Vagina (tissue), 2 donors: Measurements from ENCODE around the gene MS4A2. TPM values are rescaled to one million over a fixed set of nuclear protein-coding genes. Genes with fewer than 3 reads are reported as not detected.

ENCODE experiments used
- DNase-seq, 2 donors: peaks; one replicate each; pipeline ENCODE4 v3.0.0-alpha.2; 2017; ENCODE audit errors: extremely low spot score in 2 of 2
- H3K27ac ChIP-seq: fragments of 200-600 bp; sonication (generic); one replicate; pipeline ENCODE4 v1.5.1; 2019
- H3K27me3 ChIP-seq: fragments of 200-600 bp; sonication (generic); one replicate; pipeline ENCODE4 v1.5.1; 2019
- H3K36me3 ChIP-seq, 2 donors: fragments of 200-600 bp; sonication (generic); one replicate each; pipeline ENCODE4 v1.5.1; 2017 to 2019
- H3K4me1 ChIP-seq: fragments of 200-600 bp; sonication (generic); one replicate; pipeline ENCODE4 v1.5.1; 2019
- H3K4me3 ChIP-seq, 2 donors: fragments of 200-600 bp; sonication (generic); 1 replicate in 1 of 2; 2 replicates in 1 of 2; pipeline ENCODE4 v1.5.1; 2016 to 2019
- H3K9me3 ChIP-seq: fragments of 200-600 bp; sonication (generic); one replicate; pipeline ENCODE4 v1.5.1; 2019
- POLR2A ChIP-seq, 2 donors: fragments of 450-650 bp; IDR thresholded peaks; one replicate each; pipeline ENCODE4 v1.6.1; 2017; ENCODE audit warnings: antibody characterized with exemption in 2 of 2, mild to moderate bottlenecking in 2 of 2, moderate library complexity in 2 of 2
- POLR2AphosphoS5 ChIP-seq, 2 donors: sonication (generic); formaldehyde crosslinking; IDR thresholded peaks; one replicate each; pipeline ENCODE4 v1.9.0; 2017; ENCODE audit warnings: antibody characterized with exemption in 2 of 2, mild to moderate bottlenecking in 2 of 2, low read depth in 1 of 2; ENCODE audit not compliant: insufficient read depth in 1 of 2
- intact Hi-C: fragments of 100-400 bp; cut with DNase I; formaldehyde crosslinking; loops from one replicate; pipeline ENCODE4 v1.15.1; 2023
- total RNA-seq: library from RNA; depleted of rRNA; stranded (reverse); fragments of >200 nt; gene quantifications from one replicate; pipeline ENCODE4 v1.2.3, GENCODE V29; 2016
- TF ChIP-seq, protein P1 (sequence below), 3 experiments: fragments of 450-650 bp in 2 of 3; fragments of 200-600 bp in 1 of 3; sonication (generic) in 1 of 3; IDR thresholded peaks; one replicate each; pipeline ENCODE4 v1.5.1; 2017 to 2019; ENCODE audit warnings: antibody characterized with exemption in 3 of 3, mild to moderate bottlenecking in 2 of 3, moderate library complexity in 2 of 3

The MS4A2 gene
- total RNA-seq, 1 donor from 2014 or later: 10.3 TPM

DNA sequence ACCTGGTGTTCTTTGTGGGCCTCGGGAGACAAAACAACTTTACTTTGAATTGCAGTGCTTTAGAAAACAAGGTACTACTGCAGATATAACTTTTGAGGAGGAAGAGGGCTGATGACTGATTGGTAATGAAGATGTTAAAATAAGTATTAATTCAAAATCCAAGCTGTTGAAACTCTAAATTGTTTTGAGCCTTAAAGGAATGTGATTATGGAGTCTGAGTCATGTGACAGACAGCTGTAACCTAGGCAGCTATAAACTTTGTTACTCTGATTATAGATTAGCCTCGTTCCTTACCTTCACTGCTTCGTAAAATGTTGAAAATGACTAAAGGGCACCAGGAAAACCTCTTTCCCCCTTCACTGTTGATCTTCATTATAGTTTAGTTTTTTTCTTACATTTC, 43.4 kb downstream of the MS4A2 start:
- intact Hi-C loops: no loop called here
- no peak for DNase-seq
- no peaks in the 10 kb centered on the region for H3K27me3 ChIP-seq
- no peak overlapping the region for H3K27ac ChIP-seq
- no peaks in the 10 kb centered on the region for H3K36me3 ChIP-seq
- H3K9me3 ChIP-seq: no peaks in the 10 kb centered on the region
- no peak overlapping the region for H3K4me3 ChIP-seq
- no peaks in the 10 kb centered on the region for H3K4me1 ChIP-seq
- no peak for TF ChIP-seq POLR2AphosphoS5 (IDR thresholded peaks at IDR 0.05; ENCODE audit: insufficient read depth in 1 of 2, low read depth in 1 of 2)
- TF ChIP-seq, protein P1, sequence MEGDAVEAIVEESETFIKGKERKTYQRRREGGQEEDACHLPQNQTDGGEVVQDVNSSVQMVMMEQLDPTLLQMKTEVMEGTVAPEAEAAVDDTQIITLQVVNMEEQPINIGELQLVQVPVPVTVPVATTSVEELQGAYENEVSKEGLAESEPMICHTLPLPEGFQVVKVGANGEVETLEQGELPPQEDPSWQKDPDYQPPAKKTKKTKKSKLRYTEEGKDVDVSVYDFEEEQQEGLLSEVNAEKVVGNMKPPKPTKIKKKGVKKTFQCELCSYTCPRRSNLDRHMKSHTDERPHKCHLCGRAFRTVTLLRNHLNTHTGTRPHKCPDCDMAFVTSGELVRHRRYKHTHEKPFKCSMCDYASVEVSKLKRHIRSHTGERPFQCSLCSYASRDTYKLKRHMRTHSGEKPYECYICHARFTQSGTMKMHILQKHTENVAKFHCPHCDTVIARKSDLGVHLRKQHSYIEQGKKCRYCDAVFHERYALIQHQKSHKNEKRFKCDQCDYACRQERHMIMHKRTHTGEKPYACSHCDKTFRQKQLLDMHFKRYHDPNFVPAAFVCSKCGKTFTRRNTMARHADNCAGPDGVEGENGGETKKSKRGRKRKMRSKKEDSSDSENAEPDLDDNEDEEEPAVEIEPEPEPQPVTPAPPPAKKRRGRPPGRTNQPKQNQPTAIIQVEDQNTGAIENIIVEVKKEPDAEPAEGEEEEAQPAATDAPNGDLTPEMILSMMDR (IDR thresholded peaks at IDR 0.05): no peak

DNA sequence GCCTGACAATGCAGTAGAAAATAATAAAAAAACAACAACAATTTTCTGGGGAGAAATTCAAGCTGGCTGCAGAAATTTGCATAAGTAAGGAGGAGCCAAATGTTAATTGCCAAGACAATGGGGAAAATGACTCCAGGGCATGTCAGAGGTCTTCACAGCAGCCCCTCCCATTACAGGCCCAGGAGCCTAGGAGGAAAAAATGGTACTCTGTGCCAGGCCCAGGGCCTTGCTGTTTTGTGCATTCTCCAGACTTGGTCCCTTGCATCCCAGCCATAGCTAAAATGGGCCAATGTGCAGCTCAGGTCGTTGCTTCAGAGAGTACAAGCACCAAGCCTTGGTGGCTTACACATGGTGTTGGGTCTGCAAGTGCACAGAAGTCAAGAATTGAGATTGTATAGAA, 45.5 kb downstream of the MS4A2 start:
- TF ChIP-seq POLR2AphosphoS5 (IDR thresholded peaks at IDR 0.05; ENCODE audit: insufficient read depth in 1 of 2, low read depth in 1 of 2) (no peak), POLR2A (IDR thresholded peaks at IDR 0.05) (no peak)
- TF ChIP-seq, protein P1 (IDR thresholded peaks at IDR 0.05): no peak
- no peak for DNase-seq
- H3K4me3 ChIP-seq: no peak overlapping the region
- no peaks in the 10 kb centered on the region for H3K9me3 ChIP-seq
- H3K4me1 ChIP-seq: no peaks in the 10 kb centered on the region
- H3K36me3 ChIP-seq: no peaks in the 10 kb centered on the region
- H3K27me3 ChIP-seq: no peaks in the 10 kb centered on the region
- intact Hi-C loops: no loop called here
- H3K27ac ChIP-seq: no peak overlapping the region

DNA sequence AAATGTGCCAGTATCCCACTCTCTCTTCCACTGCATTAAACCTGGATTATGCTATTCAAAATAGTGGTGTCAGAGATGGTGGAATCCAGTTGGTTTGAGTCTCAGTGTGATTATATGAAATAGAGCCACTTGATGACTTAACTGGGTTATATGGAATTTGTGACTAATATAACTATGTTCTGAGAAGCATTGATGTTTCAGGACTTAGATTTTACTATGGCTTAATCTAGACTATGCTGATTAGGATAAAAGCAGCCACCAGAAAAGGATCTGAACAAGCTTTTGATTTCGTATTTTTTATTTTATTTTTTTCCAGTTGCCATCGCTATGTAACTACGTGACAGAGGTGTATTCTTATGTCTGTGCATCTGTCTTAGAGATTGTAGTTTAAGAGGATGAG, 55.3 kb downstream of the MS4A2 start:
- Histone ChIP-seq H3K27ac (no peak overlapping the region), H3K9me3 (no peaks in the 10 kb centered on the region), H3K4me1 (no peaks in the 10 kb centered on the region), H3K36me3 (no peaks in the 10 kb centered on the region), H3K27me3 (no peaks in the 10 kb centered on the region), H3K4me3 (no peak overlapping the region)
- no peak for DNase-seq
- TF ChIP-seq POLR2AphosphoS5 (IDR thresholded peaks at IDR 0.05; ENCODE audit: insufficient read depth in 1 of 2, low read depth in 1 of 2): no peak
- no peak for TF ChIP-seq POLR2A (IDR thresholded peaks at IDR 0.05)
- TF ChIP-seq, protein P1 (IDR thresholded peaks at IDR 0.05): no peak
- intact Hi-C loops: no loop called here

DNA sequence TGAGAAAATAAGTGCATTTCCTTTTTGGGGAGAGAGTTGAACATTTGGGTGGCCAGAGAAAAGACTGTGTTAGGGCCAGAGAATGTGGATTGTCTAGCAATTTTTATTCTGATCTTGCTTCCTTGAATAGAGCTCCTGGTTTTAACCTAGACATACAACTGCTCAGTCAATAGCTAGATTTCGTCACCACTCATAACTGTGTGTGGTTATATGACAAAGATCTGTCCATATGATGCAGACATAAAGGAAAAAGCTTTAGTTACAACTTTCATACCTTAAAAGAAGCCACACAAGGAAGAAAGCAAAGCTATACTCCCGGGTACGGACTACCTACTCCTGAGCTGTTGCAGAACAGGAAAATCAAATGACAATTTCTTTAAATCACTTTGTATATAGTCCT, 57.2 kb downstream of the MS4A2 start:
- intact Hi-C loops: no loop called here
- no peaks in the 10 kb centered on the region for H3K4me1 ChIP-seq
- no peak overlapping the region for H3K4me3 ChIP-seq
- no peaks in the 10 kb centered on the region for H3K27me3 ChIP-seq
- H3K36me3 ChIP-seq: no peaks in the 10 kb centered on the region
- no peaks in the 10 kb centered on the region for H3K9me3 ChIP-seq
- H3K27ac ChIP-seq: no peak overlapping the region
- TF ChIP-seq POLR2A (IDR thresholded peaks at IDR 0.05) (no peak), POLR2AphosphoS5 (IDR thresholded peaks at IDR 0.05; ENCODE audit: insufficient read depth in 1 of 2, low read depth in 1 of 2) (no peak)
- TF ChIP-seq, protein P1 (IDR thresholded peaks at IDR 0.05): no peak
- DNase-seq: no peak

Other genes with a start within 250 kb of the MS4A2 start
- gene CBLIF, start 243.2 kb upstream of the MS4A2 start, total RNA-seq: not detected
- gene TCN1, start 222.2 kb upstream of the MS4A2 start, total RNA-seq: 8.1 TPM
- not detected for gene OOSP3, start 209.9 kb upstream of the MS4A2 start, total RNA-seq
- not detected for gene OOSP1, start 150.2 kb upstream of the MS4A2 start, total RNA-seq
- gene OOSP4A, start 124.6 kb upstream of the MS4A2 start, total RNA-seq: not detected
- gene OOSP4B, start 71.5 kb upstream of the MS4A2 start, total RNA-seq: not detected
- not detected for gene OOSP2, start 48.3 kb upstream of the MS4A2 start, total RNA-seq
- not detected for gene MS4A3, start 32.0 kb upstream of the MS4A2 start, total RNA-seq
- gene MS4A6A, start 94.4 kb downstream of the MS4A2 start, total RNA-seq: 30.7 TPM
- 1.7 TPM for gene MS4A4E, start 154.5 kb downstream of the MS4A2 start, total RNA-seq
- gene MS4A4A, start 192.0 kb downstream of the MS4A2 start, total RNA-seq: 10.3 TPM
- 3.4 TPM for gene MS4A6E, start 238.6 kb downstream of the MS4A2 start, total RNA-seq